ENCODE measurements around the gene LDAF1. TPM values are rescaled to one million over a fixed set of nuclear protein-coding genes. Genes with fewer than 3 reads are reported as not detected.

LDAF1 gene
- total and polyA plus RNA-seq, 8 donors, result 10.1 to 103 (median 27.3) TPM

DNA sequence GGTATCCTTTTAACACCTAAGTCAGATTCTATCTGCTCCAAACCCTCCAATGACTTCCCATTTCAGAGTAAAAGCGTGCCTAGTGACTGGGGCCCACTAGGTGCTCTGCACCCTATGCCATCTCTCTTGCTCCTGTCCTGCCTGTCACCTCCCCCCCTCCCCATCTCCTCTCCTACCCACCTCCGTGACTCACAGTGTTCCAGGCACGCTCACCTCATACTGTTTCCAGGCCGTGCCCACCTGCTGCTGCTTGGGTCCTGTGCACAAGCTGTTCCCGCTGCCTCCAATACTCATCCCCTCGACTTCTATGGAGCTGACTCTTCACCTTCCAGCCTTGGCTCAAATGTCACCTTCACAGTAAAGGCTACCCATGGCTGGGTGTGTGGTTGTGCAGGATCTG lies 29.5 kb upstream of the LDAF1 start:
- Histone ChIP-seq H3K36me3 (no peaks in the 10 kb centered on the region), H3K4me1 (no peaks in the 10 kb centered on the region), H3K4me3 (no peak overlapping the region), H3K9me3 (no peaks in the 10 kb centered on the region), H3K27me3 (peaks cover 0 to 17% (median 0%) of the 10 kb centered on the region in 3 donors), H3K27ac (no peak overlapping the region)
- no peak for TF ChIP-seq EP300 (IDR thresholded peaks at IDR 0.05)
- no peak for TF ChIP-seq POLR2AphosphoS5 (IDR thresholded peaks at IDR 0.05)
- no peak for TF ChIP-seq CTCF (IDR thresholded peaks at IDR 0.05)
- no peak for TF ChIP-seq POLR2A (IDR thresholded peaks at IDR 0.05)
- WGBS, 5 donors, result 82 to 92% (median 85%) methylated on average over 6 of the region's 6 CpGs
- intact Hi-C loops (cut with DNase I; ENCODE audit: low total_unique reads), result no loop called here
- DNase-seq, result no peak

DNA sequence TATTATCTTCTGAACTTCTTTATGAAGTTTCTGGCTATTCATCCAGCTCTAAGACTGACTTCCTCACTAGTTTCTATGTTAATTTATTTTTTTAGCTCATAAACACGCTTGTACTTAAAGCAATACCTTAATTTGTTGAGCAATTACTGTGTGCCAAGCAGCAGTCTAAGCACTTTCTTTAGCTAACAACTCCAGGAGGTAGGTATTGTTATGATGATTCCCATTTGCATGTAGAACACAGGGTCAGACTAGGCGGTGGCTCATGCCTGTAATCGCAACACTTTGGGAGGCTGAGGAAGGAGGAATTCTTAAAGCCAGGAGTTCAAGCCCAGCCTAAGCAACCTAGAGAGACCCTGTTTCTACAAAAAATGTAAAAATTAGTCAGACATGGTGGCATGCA lies 27.7 kb upstream of the LDAF1 start:
- WGBS, 5 donors, result 82 to 88% (median 86%) methylated on average over 3 of the region's 3 CpGs
- no peak overlapping the region for H3K27ac ChIP-seq
- H3K4me3 ChIP-seq, result no peak overlapping the region
- TF ChIP-seq POLR2AphosphoS5 (IDR thresholded peaks at IDR 0.05) (no peak), POLR2A (IDR thresholded peaks at IDR 0.05) (no peak), EP300 (IDR thresholded peaks at IDR 0.05) (no peak), CTCF (IDR thresholded peaks at IDR 0.05) (no peak)
- DNase-seq, result no peak
- intact Hi-C loops (cut with DNase I; ENCODE audit: low total_unique reads), result no loop called here
- H3K27me3 ChIP-seq, result peaks cover 0 to 17% (median 0%) of the 10 kb centered on the region in 3 donors
- H3K36me3 ChIP-seq, result no peaks in the 10 kb centered on the region
- H3K9me3 ChIP-seq, result no peaks in the 10 kb centered on the region
- no peaks in the 10 kb centered on the region for H3K4me1 ChIP-seq

DNA sequence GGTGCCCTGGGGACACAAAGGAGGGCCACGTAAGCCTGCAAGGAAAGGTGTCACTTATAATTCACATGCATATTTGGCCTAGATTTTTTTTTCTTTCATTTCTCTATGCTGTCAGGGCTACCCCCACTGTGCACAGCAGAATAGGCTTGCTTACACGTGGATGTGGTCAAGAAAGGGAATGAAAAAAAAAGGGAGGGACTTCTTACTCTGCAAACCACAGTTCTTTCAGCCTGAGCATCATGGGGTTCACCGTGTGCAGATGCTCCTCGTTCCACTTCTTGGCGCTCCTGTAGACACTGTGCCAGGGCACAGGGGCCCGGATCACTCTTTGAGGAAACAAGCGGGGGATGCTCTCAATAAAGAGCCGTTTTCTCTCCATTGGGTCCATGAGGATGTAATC lies 24.4 kb upstream of the LDAF1 start:
- WGBS, 5 donors, result 77 to 88% (median 82%) methylated on average over 8 of the region's 8 CpGs
- no peaks in the 10 kb centered on the region for H3K4me1 ChIP-seq
- no peak overlapping the region for H3K27ac ChIP-seq
- H3K4me3 ChIP-seq, result no peak overlapping the region
- H3K27me3 ChIP-seq, result peaks cover 0 to 10% (median 0%) of the 10 kb centered on the region in 3 donors
- H3K9me3 ChIP-seq, result no peaks in the 10 kb centered on the region
- DNase-seq, result no peak
- no peaks in the 10 kb centered on the region for H3K36me3 ChIP-seq
- intact Hi-C loops (cut with DNase I; ENCODE audit: low total_unique reads), result no loop called here
- TF ChIP-seq POLR2A (IDR thresholded peaks at IDR 0.05) (no peak), CTCF (IDR thresholded peaks at IDR 0.05) (no peak), POLR2AphosphoS5 (IDR thresholded peaks at IDR 0.05) (no peak), EP300 (IDR thresholded peaks at IDR 0.05) (no peak)

DNA sequence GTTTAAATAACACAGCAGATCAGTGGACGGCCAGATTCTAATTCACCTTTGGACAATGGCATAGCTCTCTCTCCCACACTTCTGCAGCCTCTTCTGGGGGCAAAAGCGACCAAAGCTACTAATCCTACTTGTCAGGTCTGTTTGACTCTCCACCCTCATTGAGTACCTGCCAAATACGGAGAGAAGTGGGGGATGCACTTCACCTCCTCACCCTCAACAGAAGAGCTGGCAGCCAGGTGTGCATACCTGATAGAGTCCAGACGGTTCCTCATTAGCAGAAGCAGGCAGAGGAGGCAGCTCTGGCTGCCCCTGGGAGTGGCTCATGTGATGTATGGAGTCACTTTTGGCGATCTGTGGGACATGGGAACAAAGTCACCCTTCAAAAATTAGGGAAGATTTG lies 12.7 kb upstream of the LDAF1 start:
- H3K27me3 ChIP-seq, result peaks cover 0 to 19% (median 0%) of the 10 kb centered on the region in 3 donors
- intact Hi-C loops (cut with DNase I; ENCODE audit: low total_unique reads), result no loop called here
- no peak overlapping the region for H3K4me3 ChIP-seq
- H3K36me3 ChIP-seq, result no peaks in the 10 kb centered on the region
- peaks cover 0 to 2% (median 0%) of the 10 kb centered on the region in 4 donors for H3K9me3 ChIP-seq
- H3K27ac ChIP-seq, result no peak overlapping the region
- 30 to 56% (median 37%) methylated on average over 5 of the region's 5 CpGs for WGBS, 5 donors
- TF ChIP-seq CTCF (IDR thresholded peaks at IDR 0.05) (no peak), EP300 (IDR thresholded peaks at IDR 0.05) (no peak), POLR2AphosphoS5 (IDR thresholded peaks at IDR 0.05) (no peak), POLR2A (IDR thresholded peaks at IDR 0.05) (no peak)
- no peak for DNase-seq
- H3K4me1 ChIP-seq, result peaks cover 0 to 5% (median 0%) of the 10 kb centered on the region in 4 donors
